ENCODE measurements around the gene ZNF337.
"Not testable (repeated sequence)": the region's sequence is repeated elsewhere in the genome, so short reads cannot be mapped to it uniquely, and the experiment has no call there.

ZNF337 gene

DNA sequence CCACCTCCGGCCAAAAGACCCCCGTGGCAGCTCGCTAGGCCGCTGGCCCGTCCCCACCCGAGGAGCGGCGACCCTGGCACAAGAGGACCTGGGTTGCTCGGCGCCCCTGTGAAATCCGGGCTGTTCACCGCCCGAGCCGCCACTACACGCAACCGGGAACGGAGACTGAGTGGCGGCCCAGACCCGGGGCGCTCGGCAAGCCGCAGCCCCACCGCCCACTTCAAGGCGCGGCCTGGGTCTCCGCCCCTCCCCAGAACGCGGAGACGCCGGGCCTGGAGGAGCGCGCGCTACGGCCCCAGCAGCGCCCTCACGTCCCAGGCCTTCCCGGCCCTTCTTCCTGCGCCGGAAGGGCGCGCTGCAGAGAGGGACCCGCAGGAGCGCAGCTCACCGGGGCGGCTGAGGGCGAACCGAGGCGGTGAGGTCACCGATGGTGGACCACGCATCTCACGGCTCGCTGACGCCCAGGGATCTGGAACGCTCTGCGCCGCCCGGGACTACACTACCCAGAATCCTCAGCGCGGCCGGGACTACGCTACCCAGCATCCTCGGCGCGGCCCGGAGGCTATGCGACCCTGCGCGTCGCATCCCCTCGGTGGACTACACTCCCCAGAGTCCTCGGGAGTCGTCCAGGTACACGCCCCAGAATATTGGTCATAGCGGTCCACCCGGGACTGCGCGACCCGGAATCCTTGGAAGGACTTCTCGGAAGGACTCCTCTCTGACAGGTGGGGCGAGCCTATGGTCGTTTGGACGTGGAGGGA lies at the start of gene ZNF337:
Gene ZNF337, minus strand, starts transcription at position 483 of the 761 bp plus-strand sequence. CDS start 10,436 bp downstream, outside the sequence.
- in situ Hi-C loops (cut with MboI; ENCODE audit: low sequenced_read_pairs) = no loop called here

DNA sequence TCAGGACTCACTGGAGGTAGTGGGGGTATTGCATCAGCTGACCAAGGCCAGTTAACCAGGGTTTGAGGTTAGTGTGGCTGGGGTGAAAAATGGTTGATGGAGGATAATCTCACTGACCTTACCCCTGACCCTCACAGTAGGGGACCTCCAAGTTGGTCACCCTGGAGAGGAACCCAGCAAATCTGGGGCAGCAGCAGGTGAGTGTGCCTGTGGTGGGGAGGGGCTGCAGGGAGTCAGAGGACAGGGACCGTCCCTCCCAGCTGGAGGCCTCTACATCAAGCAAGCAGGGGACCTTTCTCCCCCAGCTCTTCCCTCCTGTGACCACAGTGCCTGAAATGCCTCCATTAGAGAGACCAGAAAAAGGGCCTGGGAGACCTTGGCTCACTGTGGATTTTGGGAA lies 49.1 kb upstream of the ZNF337 start:
- in situ Hi-C loops (cut with MboI; ENCODE audit: low sequenced_read_pairs) = no loop called here

DNA sequence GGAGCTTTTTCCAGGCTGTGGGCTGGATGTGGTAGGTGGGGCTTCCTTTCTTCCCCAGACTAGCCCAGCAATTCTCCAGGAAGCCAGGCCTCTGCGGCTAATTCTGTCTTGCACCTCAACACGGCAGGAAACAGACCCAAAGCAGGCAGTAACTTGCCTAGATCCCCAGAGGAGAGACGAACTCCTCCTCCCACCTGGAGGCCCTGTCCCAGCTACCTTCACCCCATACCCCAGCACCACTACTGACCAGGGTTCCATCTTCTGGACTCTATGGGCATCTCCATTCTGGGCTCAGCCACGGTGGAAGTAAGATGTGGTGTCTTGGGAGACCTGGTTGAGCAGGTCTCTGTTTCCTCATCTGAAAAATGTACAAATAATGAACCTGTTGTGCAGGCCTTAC lies 48.4 kb upstream of the ZNF337 start:
- in situ Hi-C loops (cut with MboI; ENCODE audit: low sequenced_read_pairs) = no loop called here

DNA sequence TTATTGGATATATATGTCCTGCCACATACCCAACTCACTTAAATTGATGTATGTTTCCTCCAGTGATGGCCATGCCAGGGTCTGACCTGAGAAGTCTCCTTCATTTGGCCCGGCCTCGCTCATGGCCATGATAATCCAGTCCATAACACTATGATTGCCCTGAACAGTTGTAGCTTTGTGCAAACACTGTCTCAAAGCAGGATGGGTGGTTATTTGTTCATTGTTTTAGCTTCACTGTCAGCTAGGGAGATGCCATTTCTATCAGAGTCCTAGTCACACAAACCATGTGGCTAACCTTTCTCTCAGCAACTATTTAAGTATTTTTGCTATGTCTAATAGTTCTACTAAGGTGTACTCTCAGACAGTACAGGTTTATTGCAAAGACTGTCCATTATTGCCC lies 47.6 kb upstream of the ZNF337 start:
- in situ Hi-C loops (cut with MboI; ENCODE audit: low sequenced_read_pairs) = no loop called here

DNA sequence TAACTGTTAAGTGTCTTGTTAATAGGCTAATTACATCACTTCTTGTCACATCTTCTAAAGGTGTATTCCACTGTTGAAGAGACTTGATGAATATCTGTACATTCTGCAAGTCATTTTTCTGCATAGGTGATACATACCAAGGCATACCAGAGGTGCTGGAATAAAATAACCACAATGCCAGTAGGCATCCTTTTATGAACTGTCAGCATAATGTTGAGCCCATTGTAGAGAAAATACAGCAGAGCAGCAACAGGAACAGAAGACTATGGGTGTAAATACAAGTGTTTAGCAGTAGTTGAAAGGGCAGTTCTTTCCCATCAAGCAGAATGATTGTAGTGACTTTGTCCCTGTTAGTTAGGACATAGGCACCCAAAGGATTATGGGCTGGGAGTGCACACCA lies 44.4 kb upstream of the ZNF337 start:
- in situ Hi-C loops (cut with MboI; ENCODE audit: low sequenced_read_pairs) = no loop called here

DNA sequence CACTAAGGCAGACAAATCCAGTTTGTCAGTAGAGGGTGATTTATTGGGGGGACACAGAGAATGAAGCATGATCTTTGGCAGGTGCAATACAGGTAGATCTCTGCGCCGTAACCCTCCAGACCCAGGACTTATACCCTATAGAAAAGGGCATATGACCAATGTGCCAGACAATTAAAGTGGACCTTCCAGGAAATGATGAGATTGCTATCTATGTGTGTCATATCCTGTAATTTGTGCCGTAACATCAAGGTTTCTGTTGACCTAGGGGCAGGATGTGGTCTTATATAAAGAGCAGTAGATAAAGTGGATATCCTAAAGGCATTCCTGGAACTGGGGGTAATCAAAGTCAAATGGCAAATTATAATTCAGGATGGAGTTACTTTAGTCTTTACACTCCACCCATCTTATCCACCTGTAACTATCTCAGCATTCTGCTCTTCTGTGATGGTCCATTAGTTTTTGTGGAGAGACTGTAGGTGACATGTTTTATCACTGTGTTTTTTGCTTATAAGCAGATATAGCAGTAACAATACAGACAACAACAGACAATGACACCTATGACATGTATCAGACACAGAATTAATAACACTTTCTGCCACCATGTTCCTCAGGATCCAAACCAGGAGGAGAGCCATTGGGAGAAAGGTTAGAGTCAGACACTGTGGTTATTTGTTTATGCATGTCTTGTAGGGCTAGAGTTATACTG lies 43.1 kb upstream of the ZNF337 start:
- in situ Hi-C loops (cut with MboI; ENCODE audit: low sequenced_read_pairs) = no loop called here

DNA sequence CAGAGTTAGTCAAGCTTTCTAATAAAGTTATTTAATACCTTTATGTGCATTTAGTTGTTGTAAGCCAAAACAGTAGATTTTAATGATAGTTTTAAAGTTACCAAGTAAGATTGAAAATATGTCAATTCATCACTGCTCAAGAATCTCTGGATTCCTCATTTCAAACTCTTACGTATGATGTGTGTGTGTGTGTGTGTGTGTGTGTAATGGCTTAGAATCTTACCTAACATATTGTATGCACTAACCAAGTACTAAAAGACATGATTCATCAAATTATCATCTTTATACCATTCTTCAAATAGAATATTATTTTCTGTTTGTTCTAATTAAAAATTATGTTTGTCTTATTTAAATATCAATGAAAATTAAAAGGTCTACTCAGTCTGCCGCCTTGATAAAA lies 41.5 kb upstream of the ZNF337 start:
- in situ Hi-C loops (cut with MboI; ENCODE audit: low sequenced_read_pairs) = no loop called here

DNA sequence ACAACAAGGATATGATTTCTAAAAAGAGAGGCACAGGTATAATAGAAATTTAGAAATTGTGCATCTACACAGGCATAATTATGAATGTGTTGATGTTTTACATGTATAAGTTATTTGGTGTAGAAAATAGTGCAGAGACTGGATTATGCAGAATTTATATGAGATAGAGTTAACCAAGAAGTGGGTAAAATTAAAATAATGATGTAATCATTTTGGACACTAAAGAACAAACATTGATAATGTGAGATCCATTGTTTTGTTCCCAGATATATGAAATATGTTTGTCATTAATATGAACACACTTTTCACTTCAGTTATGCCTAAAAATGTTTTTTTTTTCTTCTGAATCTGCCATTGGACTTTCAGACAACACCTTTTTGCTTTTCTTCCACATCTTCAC lies 37.2 kb upstream of the ZNF337 start:
- in situ Hi-C loops (cut with MboI; ENCODE audit: low sequenced_read_pairs) = no loop called here

DNA sequence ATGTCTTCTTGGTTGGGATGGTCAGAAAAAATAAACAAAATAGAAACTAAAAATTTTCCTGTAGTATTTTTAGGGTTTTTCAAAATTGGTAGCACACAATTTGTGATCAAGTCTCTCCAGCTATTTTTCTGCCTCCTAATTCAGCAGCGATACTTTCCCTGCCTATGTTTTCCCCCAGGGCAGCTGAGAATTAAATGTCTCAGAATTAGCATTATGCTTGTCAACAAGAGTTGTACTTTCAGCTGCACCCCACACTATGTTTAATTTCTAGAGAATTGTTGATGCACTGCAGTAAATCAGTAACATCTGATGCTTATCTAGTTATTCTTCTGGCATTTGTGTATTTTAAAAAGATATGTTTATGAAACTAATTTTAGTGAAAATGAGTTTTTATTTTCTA lies 34.2 kb upstream of the ZNF337 start:
- in situ Hi-C loops (cut with MboI; ENCODE audit: low sequenced_read_pairs) = no loop called here

DNA sequence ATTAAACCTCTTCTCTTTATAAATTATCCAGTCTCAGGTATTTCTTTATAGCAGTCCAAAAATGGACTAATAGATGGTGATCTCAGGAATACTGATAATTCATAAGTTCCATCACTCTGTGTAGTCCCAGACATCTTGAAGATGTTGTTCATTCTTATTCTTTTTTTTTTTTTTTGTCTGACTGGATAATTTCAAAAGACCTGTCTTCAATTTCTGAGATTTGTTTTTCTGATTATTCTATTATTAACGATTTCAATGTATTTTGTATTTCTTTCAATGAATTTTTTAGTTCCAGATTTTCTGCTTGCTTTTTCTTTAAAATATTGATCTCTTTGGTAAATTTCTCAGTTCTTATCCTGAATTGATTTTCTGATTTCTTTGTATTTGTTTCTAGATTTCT lies 29.7 kb upstream of the ZNF337 start:
- in situ Hi-C loops (cut with MboI; ENCODE audit: low sequenced_read_pairs) = no loop called here

DNA sequence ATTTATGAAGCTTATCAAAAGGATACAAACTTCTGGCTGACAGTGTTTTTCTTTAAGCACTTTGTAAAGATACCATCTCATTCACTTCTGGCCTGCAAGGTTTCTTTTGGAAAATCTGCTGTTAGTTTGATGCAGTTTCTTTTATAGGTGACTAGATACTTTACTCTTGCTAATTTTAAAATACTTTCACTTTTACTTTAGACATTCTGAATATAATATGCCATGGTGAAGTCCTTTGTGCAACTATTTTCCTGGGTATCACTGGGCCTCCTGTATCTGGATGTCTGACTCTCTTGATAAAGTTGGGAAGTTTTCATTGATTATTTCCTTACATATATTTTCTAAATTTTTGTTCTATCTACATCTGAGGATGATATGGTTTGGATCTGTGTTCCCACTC lies 29.0 kb upstream of the ZNF337 start:
- in situ Hi-C loops (cut with MboI; ENCODE audit: low sequenced_read_pairs) = no loop called here

DNA sequence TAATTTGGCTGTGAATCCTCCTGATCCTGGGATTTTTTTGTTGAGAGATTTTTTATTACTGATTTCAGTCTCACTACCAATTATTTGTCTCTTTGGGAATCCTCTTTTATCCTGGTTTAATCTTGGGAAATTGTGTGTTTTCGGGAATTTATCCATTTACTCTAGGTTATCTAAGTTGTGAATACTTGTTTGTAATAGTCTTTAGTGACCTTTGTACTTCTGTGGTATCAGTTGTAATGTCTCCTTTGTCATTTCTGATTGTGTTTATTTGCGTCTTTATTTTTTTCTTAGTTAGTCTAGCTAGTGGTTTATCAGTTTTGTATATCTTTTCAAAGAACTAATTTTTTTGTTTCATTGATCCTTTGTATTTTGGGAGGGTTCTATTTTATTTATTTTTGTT lies 27.3 kb upstream of the ZNF337 start:
- in situ Hi-C loops (cut with MboI; ENCODE audit: low sequenced_read_pairs) = no loop called here

DNA sequence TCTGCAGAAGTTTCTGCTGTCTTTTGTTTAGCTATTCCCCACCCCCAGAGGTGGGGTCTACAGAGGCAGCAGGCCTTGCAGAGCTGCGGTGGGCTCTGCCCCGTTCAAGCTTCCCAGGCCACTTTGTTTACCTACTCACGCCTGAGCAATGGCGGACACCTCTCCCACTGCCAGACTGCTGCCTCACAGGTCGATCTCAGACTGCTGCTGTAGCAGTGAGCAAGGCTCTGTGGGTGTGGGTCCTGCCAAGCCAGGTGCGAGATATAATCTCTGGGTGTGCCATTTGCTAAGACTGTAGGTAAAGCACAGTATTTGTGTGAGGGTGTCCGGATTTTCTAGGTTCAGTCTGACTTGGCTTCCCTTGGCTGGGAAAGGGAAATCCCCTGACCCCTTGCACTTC lies 23.6 kb upstream of the ZNF337 start:
- in situ Hi-C loops (cut with MboI; ENCODE audit: low sequenced_read_pairs) = no loop called here

DNA sequence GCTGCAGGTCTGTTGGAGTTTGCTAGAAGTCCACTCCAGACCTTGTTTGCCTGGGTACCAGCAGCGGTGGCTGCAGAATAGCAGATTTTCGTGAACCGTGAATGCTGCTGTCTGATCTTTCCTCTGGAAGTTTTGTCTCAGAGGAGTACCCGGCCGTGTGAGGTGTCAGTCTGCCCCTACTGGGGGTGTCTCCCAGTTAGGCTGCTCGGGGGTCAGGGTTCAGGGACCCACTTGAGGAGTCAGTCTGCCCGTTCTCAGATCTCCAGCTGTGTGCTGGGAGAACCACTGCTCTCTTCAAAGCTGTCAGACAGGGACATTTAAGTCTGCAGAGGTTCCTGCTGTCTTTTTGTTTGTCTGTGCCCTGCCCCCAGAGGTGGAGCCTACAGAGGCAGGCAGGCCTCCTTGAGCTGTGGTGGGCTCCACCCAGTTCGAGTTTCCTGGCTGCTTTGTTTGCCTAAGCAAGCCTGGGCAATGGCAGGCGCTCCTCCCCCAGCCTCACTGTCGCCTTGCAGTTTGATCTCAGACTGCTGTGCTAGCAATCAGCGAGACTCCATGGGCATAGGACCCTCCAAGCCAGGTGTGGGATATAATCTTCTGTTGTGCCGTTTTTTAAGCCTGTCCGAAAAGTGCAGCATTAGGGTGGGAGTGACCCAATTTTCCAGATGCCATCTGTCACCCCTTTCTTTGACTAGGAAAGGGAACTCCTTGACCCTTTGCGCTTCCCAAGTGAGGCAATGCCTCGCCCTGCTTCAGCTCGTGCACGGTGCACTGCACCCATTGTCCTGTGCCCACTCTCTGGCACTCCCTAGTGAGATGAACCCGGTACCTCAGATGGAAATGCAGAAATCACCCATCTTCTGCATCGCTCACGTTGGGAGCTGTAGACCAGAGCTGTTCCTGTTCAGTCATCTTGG lies 22.5 kb upstream of the ZNF337 start:
- in situ Hi-C loops (cut with MboI; ENCODE audit: low sequenced_read_pairs) = not testable (repeated sequence)

DNA sequence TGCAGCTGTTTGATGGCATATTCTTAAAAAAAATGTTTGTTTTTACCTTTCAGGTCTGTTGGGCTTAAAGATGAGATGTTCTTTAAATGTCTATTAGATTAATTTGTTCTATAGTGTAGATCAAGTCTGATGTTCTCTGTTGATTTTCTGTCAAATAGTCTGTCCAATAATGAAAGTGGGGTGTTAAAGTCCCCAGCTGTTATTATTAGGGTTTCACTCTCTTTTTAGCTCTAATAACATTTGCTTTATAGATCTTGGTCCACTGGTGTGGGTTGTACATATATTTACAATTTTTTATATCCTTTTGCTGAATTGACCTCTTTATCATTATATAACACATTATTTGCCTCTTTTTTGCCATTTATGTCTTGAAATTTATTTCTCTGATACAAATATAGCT lies 11.0 kb upstream of the ZNF337 start:
- in situ Hi-C loops (cut with MboI; ENCODE audit: low sequenced_read_pairs) = no loop called here

DNA sequence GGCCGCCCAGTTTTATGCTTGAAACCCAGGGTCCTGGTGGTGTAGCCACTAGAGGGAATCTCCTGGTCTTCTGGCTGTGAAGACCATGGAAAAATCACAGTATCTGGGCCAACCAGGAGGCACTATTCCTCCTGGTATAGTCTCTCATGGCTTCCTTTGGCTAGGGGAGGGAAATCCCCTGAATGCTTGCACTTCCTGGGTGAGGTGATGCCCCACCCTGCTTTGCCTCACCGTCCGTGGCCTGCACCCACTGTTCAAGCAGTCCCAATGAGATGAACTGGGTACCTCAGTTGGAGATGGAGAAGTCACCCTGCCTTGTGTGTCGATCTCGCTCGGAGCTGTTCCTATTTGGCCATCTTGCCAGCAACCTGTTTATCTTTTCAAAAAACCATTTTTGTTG lies 10.1 kb upstream of the ZNF337 start:
- in situ Hi-C loops (cut with MboI; ENCODE audit: low sequenced_read_pairs) = no loop called here

DNA sequence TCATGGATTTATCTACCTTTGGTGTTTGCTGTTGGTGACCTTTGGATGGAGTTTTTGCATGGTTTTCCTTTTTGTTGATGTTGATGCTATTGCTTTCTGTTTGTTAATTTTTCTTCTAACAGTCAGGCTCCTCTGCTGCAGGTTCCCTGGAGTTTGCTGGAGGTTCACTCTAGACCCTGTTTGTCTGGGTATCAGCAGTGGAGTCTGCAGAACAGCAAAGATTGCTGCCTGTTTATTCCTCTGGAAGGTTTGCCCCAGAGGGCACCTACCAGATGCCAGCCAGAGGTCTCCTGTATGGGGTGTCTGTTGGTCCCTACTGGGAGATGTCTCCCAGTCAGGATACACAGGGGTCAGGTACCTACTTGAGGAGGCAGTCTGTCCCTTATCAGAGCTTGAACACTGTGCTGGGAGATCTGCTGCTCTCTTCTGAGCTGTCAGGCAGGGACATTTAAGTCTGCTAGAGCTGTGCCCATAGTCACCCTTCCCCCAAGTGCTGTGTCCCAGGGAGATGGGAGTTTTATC lies 9.2 kb upstream of the ZNF337 start:
- in situ Hi-C loops (cut with MboI; ENCODE audit: low sequenced_read_pairs) = no loop called here

DNA sequence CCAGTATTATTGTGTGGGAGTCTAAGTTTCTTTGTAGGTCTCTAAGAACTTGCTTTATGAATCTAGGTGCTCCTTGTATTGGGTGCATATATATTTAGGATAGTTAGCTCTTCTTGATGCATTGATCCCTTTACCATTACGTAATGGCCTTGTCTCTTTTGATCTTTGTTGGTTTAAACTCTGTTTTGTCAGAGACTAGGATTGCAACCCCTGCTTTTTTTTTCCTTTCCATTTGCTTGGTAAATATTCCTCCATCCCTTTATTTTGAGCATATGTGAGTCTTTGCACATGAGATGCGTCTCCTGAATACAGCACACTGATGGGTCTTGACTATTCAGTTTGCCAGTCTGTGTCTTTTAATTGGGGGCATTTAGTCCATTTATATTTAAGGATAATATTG lies 7.7 kb upstream of the ZNF337 start:
- in situ Hi-C loops (cut with MboI; ENCODE audit: low sequenced_read_pairs) = not testable (repeated sequence)

DNA sequence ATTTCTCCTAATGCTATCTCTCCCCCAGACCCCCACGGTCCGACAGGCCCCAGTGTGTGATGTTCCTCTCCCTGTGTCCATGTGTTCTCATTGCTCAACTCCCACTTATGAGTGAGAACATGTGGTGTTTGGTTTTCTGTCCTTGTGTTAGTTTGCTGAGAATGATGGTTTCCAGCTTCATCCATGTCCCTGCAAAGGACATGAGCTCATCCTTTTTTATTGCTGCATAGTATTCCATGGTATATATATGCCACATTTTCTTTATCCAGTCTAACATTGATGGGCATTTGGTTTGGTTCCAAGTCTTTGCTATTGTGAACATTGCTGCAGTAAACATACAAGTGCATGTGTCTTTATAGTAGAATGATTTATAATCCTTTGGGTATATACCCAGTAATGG lies 4.2 kb upstream of the ZNF337 start:
- in situ Hi-C loops (cut with MboI; ENCODE audit: low sequenced_read_pairs) = not testable (repeated sequence)

DNA sequence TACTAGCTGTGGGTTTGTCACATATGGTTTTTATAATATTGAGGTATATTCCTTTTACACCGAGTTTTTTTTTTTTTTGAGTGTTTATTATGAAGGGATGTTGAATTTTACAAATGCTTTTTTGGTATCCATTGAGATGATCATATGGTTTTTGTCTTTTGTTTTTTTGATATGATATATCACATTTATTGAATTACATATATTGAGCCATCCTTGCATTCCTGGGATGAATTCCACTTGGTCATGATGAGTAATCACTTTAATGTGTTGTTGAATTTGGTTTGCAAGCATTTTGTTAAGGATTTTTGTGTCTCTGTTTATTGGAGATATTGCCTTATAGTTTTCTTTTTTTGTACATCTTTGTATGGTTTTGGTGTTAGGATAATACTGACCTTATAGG lies 3.3 kb upstream of the ZNF337 start:
- in situ Hi-C loops (cut with MboI; ENCODE audit: low sequenced_read_pairs) = no loop called here

DNA sequence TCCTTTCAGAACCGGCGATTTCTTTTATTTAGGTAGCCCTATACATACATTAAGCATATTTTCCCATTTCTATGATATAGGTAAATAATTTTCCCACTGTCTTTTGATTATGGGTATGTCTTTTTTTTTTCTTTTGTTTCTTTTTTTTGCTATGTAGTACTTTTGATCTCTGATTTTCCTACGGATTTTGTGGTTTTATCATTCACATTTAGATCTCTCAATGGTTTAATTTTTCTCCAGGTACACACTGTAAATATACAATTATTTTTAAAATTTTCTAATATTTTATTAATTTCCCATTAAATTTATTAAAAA lies 436 bp upstream of the ZNF337 start:
- in situ Hi-C loops (cut with MboI; ENCODE audit: low sequenced_read_pairs) = no loop called here

All from hTERT RPE-1 (cell line).